ENCODE results near the gene SLC37A1.

The SLC37A1 gene

DNA sequence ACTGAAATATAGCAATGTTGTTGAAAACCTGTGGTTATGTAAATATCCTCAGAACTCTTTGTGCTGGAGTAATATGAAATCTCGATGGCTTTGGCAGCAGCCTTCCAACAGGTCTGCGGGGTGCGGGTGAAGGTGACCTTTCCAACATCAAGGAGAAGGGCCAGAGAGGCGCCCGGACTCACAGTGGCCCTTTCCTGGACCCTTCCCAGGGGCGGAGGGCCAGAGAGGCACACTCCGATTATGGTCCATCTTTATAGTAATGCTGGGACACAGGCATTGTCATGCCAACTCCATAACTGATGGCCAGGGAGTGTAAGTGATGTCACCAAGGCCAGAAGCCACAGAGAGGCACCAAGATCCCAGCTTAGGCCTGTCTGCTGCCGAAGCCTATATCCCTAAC lies 18.1 kb downstream of the SLC37A1 start:
- DNase-seq, result no peak

DNA sequence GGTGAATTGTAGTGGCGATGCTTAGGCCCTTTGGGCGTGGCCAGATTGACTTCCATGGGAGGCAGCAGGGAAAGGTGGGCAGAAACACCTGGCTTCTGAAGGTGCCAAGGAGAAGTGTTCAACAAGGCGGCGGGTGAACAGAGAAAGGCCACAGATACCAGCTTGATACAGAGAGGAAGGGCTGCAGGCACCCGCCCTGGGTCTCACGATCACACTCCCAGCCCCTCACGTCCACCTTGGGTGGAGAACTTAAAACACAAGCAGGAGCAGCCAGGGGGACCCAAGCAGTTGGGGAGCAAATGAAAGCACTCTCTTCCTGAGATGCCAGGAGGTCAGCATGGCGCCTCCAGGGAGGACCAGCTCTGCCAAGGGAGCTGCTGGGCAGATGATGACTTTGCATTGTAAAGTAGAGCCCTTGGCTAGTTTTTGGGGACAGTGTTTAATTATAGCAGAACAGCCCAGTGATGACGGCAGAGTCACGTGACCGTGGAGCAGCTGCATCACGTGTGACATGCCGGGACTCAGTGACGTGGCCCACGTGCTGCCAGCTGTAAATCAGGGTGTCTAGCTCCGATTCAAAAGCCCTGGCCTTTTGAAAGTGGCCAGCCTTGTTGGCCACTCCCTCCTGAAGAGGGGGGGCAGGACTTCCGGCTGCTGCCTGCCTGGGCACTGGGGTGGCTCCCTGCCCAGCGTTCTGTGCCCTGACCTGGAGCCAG lies 19.0 kb downstream of the SLC37A1 start:
- peak; percentile 82 for DNase-seq

DNA sequence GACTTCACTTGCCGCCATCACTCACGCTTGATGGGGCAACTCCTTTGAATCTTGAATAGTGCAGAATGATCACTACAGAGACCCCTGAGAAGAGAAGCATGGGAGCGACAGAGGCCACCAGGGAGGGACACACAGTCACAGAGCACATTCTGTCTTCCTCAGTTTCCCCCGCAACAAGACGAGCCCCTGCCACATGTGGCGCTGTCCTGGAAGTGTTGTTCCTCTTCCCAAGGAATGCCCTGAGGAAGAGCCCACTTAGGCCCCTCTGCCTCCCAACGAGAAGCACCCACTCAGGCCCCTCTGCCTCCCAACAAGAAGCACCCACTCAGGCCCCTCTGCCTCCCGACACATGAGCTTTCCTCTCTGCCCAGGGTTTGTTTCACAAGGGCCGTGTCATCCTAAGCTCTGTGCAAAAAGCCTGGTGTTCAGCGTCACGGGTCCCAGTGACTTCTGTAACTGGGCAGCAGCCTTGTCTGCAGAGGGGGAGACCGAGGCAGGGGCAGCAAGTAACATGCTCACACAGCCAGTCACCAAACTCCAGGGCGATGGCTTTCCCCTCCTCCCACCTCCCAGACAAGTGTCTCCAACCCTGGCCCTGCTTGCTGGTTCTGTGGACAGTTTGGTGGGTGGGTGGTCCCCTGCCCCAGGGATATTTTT lies 19.8 kb downstream of the SLC37A1 start:
- no peak for DNase-seq

DNA sequence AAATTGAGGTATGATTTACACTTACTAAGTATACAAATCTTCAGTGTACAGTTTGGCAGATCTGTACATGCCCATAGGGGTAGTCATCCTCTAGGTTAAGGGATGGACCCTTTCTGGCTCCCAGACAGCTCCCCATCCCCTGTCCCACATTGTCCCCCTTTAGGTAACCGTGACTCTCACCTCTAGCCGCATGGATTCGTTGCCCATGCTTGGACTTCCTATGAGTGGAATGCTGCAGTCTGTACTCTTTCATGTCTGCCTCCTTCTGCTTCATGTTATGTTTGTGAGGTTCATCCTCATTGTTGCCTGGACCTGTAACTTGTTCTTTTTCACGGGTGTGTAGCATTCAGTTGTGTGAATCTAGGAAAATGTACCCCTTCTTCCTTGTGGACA lies 20.3 kb downstream of the SLC37A1 start:
- no peak for DNase-seq

DNA sequence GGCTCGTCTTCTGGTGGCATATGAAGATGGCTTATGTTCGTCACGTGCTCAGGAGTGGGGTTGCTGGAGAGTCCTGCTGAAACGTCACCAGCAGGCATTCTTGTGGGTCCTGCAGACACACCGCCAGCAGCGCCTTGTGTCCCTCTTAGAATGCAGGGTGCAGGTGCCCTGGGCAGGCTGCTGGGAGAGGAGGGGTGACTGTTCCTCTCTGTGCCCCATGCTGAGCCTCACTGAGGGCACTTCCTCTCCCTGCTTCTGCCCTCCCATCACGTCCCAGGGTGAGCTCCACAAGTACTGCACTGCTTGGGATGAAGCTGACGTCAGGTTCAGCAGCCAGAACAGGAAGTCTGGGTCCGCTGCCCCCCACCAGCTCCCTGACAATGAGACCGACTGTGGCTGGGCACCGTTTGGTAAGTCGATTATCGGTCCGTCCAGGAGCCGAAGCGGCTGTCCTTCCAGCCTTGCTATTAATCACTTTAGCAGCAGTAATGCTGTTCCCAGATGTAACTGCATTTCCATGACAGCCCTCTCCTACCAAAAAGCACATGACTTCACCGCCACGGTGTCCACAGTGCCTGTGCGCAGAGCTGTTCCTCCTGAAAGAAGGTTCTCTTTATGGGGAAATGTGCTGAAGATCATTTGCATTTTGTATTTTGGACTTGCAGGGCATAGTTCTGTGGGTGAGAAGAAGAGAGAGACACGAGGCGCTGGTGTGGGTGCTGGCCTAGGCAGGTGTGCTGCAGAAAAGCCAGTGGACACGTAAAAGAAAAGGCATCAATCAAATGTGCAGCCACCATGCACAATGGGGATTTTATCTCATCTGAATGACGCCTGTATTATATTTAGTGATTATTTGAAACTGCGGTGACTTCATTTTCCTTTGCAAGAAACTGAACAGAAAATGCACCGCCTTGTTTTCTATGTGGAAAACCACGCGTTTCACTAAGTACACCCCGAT lies 21.0 kb downstream of the SLC37A1 start:
- no peak for DNase-seq

DNA sequence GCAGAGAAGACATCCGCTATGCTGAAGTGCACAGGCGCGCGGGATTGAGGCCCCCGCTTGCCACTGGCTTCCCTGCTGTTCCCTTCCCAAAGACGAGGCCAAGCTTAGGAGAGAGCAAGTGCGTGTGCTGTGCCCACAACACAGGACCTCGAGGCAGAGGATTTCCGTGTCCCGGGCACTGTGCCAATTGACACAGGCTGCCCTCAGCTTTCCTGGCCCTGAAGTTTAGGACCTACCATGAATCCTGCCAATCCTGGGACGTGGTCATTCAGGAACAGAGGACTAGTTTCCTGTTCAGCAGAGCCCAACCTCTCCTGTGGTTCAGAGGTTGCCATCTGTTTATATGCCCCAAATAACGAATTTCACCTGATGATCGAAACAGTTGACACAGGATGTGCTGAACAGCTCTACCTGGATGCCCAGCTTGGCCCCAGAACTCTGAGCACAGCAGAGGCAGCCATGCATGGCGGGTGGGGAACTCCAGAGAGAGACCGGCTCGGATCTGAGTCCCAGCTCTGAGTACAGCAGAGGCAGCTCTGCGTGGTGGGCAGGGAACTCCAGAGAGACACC lies 22.0 kb downstream of the SLC37A1 start:
- DNase-seq, result no peak

DNA sequence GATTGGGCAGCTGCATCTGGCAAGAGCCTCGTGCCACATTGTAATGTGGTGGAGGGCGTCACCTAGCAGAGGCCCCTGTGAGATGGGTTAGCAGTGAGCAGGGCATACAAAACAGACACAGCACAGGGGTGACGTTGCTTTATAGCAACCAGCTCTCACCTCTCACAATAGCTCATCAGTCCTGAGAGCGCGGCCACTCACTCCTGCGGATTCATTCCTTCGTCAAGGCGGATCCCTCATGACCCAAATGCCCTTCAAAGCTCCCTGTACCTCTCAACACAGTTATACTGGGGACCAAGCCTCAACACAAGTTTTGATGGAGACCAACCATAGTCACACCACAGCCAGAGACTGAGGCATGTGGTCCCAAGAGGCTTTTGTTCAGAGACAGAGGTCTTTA lies 22.9 kb downstream of the SLC37A1 start:
- DNase-seq, result no peak

DNA sequence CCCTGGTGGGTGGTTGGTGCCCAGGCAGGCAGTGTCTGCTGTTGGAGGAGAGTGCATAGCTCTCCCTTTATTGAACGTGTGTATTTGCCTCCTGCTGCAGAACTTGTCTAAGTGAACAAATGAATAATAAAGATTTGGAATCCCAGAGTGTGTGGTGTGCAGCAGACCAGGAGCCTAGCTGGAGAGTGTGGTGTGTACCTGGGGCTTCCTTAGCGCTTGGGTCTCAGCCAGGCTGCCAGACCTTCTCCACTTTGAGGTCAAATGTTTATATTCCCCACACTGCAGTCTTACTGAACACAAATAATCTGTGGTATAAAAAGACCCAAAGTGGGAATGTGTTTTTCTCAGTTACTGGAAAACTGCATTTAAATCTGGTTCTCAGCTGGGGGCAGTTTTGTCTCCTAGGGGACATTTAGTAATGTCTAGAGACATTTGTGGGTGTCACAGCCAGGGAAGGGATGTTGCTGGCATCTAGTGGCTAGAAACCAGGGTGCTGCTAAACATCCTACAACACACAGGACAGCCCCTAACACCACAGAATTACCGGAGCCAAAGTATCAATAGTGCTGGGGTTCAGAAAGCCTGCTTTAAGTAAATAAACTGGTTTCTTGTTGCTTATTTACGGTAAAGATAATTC lies 23.6 kb downstream of the SLC37A1 start:
- no peak for DNase-seq

DNA sequence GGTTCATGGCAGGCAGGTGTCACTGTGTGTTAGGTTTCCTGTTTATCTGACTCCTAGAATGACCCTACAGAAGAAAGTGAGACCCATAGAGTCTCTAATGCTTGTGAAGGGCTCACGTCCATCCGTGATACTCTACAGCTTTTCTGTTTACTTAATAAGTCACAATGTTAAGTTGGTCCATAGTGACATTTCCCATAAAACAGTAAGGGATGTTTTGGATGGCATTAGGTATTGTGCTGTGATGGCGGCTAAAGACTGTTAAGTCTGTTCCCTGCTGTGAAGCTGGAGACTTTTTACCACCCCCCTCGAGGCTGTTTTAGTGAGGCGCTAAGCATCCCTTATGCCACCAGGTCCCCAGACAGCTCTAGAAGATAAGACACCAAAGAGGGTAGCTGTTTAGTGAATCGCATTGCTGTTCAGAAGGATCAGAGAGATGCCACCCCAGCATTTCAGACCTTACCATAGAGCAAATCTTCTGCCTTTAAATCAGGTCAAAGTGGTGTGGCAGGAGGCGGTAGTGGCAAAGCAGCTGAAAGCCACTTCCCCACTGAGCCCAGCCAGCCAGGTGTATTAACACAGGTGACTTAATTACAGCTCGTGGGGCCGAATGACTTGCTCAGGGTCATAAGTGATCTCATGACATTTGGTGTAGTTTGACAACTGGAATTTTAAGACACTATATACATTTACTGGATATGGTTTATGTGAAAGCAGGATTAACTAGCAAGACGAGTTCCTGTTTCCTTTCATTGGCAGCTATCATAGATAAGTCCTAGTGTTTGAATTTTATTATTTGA lies 25.0 kb downstream of the SLC37A1 start:
- no peak for DNase-seq

DNA sequence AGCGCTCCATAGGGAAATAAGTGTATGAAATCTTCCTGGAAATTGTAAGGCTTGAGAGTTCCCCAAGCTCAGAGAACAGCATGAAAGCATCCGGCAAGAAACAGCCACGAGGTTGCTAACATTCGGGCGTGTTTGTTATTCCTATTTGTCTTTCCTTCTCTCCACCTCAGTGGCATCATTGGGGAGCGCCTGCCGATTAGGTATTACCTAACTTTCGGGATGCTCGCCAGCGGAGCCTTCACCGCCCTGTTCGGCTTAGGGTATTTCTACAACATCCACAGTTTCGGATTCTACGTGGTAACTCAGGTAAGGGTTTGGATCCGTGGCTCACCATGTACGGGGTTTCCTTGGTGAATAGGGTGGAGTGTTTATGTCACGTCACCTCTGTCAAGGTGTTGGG lies 25.7 kb downstream of the SLC37A1 start:
- DNase-seq, result no peak

DNA sequence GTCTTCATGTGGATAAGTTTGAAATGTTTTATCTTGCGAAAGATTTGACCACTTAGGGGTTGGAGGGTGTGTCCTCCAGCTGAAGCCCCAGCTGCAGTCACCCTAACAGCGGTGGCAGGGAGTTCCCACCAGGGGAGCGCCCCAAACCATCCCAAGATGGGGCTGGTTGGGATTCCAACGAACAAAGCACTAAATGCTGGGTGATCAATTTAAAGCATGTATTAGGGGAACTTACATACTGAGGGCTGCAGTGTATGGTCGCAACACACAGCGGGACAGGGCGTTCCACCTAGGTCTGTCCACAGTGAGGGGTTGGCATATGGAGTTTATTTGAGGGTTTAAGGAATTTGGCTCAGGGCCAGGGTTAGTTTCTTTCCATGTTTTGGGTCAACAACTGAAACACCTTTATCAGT lies 26.3 kb downstream of the SLC37A1 start:
- DNase-seq, result no peak

DNA sequence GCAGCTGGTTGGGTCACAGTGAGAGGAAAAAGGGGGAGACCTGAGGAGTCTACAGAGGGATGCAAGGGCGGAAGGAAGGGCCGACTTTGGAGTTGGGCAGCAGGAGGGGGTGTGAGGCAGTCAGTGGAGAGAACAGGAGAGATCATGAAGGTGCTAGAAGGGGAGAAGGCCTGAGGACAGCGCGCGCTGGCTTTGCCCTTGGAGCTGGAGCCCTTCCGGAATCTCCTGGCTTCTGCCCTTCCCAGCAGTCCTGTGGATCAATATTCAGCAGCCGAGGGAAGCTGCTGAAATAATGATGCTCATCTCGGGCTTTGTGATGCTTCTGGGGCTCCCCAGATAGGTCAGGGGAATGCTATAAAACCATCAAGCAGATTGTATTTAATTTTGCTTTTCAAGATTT lies 26.7 kb downstream of the SLC37A1 start:
- DNase-seq, result no peak

DNA sequence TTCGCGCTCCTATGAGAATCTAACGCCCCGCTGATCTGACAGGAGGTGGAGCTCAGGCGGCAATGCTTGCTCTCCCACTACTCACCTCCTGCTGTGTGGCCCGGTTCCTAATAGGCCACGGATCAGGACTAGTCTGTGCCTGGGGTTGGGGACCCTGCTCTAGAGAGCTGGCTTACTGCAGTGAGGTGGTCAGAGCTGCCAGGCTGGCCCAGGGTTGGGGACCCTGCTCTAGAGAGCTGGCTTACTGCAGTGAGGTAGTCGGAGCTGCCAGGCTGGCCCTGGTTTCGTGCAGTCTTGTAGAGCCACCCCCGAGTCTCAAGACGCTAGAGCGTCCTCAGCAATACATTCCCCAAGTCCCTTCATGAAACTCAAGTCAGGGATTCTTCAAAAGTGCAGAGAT lies 27.5 kb downstream of the SLC37A1 start:
- DNase-seq, result no peak

DNA sequence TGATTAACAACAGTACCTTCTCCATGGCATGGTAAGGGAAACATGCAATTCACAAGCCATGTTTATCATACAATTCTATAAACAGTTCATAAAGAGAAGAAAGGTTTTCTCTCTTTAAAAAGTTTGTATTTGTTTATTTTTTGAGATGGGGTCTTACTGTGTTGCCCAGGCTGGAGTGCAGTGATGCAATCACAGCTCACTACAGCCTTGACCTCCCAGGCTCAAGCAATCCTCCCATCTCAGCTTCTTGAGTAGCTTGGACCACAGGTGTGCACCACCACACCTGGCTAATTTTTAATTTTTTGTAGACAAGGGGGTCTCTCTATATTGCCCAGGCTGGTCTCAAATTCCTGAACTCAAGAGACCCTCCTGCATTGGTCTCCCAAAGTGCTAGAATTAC lies 28.0 kb downstream of the SLC37A1 start:
- no peak for DNase-seq

DNA sequence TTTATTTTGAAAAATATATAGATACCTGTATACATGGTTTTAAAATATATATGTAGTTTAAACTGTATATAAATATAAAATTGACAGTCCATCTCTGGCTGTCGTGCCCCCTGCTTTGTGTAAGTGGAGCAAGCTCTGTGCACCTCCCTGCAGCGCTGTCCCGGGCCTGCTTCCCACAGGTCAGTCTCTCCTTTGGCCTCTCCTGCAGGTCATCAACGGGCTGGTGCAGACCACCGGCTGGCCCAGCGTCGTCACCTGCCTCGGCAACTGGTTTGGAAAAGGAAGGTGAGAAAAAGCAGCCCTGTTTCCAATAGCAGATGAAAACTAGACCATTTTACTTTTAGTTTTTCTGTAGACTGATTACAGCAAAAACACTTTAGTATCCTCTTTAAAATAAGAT lies 28.5 kb downstream of the SLC37A1 start:
- no peak for DNase-seq

DNA sequence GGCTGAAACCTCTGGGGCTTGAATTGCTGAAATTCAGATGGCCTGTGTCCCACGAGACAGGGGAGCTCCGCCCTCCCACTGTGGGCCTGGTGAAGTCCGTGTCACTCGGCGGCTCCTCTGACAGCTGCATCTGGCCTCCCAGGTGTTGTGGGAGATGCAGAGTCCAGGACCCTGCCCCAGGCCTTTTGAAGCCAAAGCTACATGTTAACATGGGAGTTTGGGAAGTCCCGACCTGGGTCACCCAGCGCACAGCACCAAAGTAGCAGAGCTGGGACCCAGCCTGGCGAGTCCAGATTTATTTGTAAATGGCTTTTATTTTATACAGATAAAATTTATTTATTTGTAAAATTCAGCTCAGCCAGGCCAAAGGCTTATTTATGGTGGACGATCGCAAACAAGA lies 28.9 kb downstream of the SLC37A1 start:
- DNase-seq, result no peak

DNA sequence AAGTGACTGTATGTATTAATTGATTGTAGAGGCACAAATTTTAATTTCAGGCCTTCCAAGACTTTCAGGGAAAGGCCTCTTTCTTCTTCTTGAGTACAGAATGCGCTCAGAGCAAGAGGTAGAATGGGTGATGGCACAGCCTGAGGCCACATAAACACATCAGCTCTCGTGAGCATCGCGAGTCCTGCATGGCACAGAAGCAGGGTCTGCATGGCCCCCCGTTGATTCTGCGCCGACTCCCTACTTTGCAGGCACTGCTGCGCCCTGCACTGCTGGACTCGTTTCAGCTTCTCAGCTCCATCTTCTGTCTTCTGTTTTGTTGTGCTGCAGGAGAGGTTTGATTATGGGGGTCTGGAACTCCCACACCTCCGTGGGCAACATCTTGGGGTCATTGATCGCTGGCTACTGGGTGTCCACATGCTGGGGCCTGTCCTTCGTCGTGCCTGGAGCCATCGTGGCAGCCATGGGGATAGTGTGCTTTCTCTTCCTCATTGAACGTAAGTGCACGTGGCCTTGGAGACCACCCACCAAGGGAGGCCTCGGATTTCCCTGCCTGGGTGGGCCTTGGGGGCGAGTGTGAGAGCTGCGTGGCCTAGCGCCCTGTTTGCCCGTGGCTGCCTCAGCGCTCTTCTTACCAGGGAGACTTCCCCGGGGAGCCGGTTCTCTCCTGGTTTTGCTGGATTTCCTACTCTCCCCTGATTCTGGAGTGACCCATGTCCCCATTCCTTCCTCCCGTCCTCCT lies 29.6 kb downstream of the SLC37A1 start:
- no peak for DNase-seq

DNA sequence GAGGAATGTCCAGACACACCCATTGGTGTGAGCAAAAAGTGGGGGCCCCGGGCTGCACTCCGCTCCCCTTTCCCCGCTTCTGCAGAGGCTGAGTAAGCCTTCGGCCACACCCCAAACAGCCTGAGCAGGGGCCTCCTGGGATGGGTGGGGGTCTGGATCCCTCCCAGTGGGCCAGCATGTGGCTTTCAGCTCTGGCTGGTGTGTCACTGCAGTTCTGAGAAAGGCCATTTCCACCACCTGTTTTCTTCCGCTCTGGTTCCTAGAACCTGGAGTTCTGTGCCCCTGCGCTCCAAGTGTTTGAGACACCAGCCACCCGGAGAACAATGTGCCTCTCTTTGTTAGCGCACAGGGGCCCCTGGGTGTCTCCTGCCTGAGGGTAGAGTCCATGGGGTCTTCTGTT lies 30.9 kb downstream of the SLC37A1 start:
- no peak for DNase-seq

DNA sequence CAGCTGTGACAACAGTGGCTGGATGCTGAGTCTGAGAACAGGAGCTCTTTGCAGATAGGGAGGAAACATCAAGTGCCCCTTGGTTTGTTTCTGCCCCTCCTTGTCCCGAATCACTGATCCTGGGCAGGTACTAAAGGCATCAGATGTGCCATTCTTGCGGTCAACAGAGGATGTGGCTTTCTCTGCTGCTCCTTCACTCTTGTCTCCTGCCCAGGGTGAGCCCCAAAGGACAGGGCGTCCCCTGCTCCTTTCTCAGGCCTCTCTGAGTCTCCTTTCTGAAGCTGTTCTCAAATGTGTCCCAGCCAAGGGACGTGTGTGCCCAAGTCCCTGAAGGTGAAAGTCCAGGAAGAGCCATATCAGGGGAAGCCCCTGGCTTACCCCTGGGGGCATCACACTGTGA lies 31.7 kb downstream of the SLC37A1 start:
- no peak for DNase-seq

DNA sequence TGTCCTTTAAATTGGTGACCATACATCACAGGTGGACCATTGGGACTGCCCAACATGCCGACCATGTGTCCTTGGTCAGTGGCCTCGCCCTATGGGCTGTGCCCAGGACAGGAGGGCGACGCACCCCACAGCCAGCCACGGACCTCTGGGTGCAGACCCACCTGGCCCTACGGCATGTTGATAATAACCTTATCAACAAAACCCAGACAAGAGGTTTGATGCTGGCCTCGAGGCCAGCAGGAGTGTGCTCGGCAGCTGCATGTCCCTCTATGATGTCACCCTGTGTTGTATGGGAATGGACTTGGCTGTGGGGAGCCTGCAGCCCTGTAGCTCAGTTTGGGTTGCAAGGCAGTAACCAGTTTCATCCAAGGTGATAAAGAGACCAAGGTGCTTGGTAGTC lies 32.1 kb downstream of the SLC37A1 start:
- no peak for DNase-seq

DNA sequence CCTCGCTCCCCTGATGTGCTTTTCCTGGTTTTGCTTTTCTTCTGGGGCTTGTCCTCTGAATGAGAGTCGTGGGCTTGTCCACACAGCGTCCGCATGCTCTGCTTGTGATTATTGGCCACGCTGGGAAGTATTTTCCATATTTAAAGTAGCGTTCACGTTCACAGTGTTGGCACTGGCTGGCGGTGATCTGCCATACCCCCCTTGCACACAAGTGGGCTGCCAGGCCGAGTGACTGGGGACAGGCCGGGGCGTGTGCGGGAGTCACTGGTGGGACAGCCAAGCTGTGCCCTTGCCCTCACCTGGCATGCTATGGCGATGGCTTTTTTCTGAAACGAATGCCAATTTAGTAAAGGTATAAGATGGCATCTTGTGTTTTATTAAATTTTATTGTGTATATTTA lies 32.8 kb downstream of the SLC37A1 start:
- DNase-seq, result no peak

Measured in midbrain (tissue), 1 donor.